ENCODE results near the gene F11.
"Not testable (repeated sequence)": the region's sequence is repeated elsewhere in the genome, so short reads cannot be mapped to it uniquely, and the experiment has no call there.

Gene F11

GRCh38 chr4:186250760-186251159 is 15.2 kb upstream of the F11 start:
- DNase-seq, result no peak

GRCh38 chr4:186255122-186255521 is 10.9 kb upstream of the F11 start:
- no peak for DNase-seq

GRCh38 chr4:186258216-186258811 is 7.7 kb upstream of the F11 start:
- DNase-seq, result no peak

- DNase-seq, result no peak
Measured at GRCh38 chr4:186260117-186260503, 5.9 kb upstream of the F11 start.

- no peak for DNase-seq
Measured at GRCh38 chr4:186260504-186261448, 5.2 kb upstream of the F11 start.

GRCh38 chr4:186264660-186265059 is 1.3 kb upstream of the F11 start:
- no peak for DNase-seq

- DNase-seq, result not testable (repeated sequence)
Measured at GRCh38 chr4:186265250-186265649, 739 bp upstream of the F11 start.

- no peak for DNase-seq
Measured at GRCh38 chr4:186266729-186267456, 904 bp downstream of the F11 start.

GRCh38 chr4:186271081-186271678 is 5.2 kb downstream of the F11 start:
- no peak for DNase-seq

- no peak for DNase-seq
Measured at GRCh38 chr4:186272699-186273391, 6.9 kb downstream of the F11 start.

GRCh38 chr4:186273392-186273789 is 7.4 kb downstream of the F11 start:
- not testable (repeated sequence) for DNase-seq

GRCh38 chr4:186283311-186283710 is 17.3 kb downstream of the F11 start:
- no peak for DNase-seq

- no peak for DNase-seq
Measured at GRCh38 chr4:186285147-186285546, 19.2 kb downstream of the F11 start.

GRCh38 chr4:186286581-186286980 is 20.6 kb downstream of the F11 start:
- DNase-seq, result no peak

- no peak for DNase-seq
Measured at GRCh38 chr4:186291256-186291890, 25.4 kb downstream of the F11 start.

GRCh38 chr4:186294160-186294559 is 28.2 kb downstream of the F11 start:
- DNase-seq, result no peak

GRCh38 chr4:186296481-186296880 is 30.5 kb downstream of the F11 start:
- DNase-seq, result no peak

GRCh38 chr4:186297013-186297645 is 31.1 kb downstream of the F11 start:
- DNase-seq, result peak; percentile 1 to 2

- DNase-seq, result no peak
Measured at GRCh38 chr4:186298031-186298647, 32.1 kb downstream of the F11 start.

- no peak for DNase-seq
Measured at GRCh38 chr4:186299291-186299690, 33.3 kb downstream of the F11 start.
